WI38 (cell line): ENCODE results near the gene SLC41A2.
"Not testable (repeated sequence)": the region's sequence is repeated elsewhere in the genome, so short reads cannot be mapped to it uniquely, and the experiment has no call there.

Source experiments
- H3K4me3 ChIP-seq: 2 replicates; pipeline ENCODE4 v1.5.1; 2011; ENCODE audit warnings: low read depth, mild to moderate bottlenecking, control low read depth, low read length
- CTCF ChIP-seq: IDR thresholded peaks from 2 replicates; pipeline ENCODE4 v1.5.1; 2012; ENCODE audit warnings: low read depth, mild to moderate bottlenecking, control low read depth, low read length

The SLC41A2 gene

GRCh38 chr12:104991565-104992128, 33.6 kb upstream of the SLC41A2 start:
- TF ChIP-seq CTCF: no peak
- H3K4me3 ChIP-seq: no peak overlapping the region

- H3K4me3 ChIP-seq: no peak overlapping the region
- no peak for TF ChIP-seq CTCF
Measured at GRCh38 chr12:104990950-104991349, 32.9 kb upstream of the SLC41A2 start.

GRCh38 chr12:104986022-104986941, 28.2 kb upstream of the SLC41A2 start, which contains the start of gene NOPCHAP1:
TSS of gene NOPCHAP1 (plus strand) at chr12:104986316. CDS start at chr12:104986353, 37 bp downstream.
- no peak for TF ChIP-seq CTCF
- peak within 1 kb of the TSS; percentile 82 for H3K4me3 ChIP-seq

GRCh38 chr12:104985206-104985605, 27.1 kb upstream of the SLC41A2 start:
- TF ChIP-seq CTCF: no peak
- H3K4me3 ChIP-seq: no peak overlapping the region

- H3K4me3 ChIP-seq: not testable (repeated sequence)
Measured at GRCh38 chr12:104977688-104978087, 19.6 kb upstream of the SLC41A2 start.

GRCh38 chr12:104976703-104977102, 18.6 kb upstream of the SLC41A2 start:
- H3K4me3 ChIP-seq: no peak overlapping the region
- no peak for TF ChIP-seq CTCF

GRCh38 chr12:104975587-104976343, 17.7 kb upstream of the SLC41A2 start:
- H3K4me3 ChIP-seq: no peak overlapping the region
- no peak for TF ChIP-seq CTCF
